ENCODE measurements around the gene PPIG.

PPIG gene

DNA sequence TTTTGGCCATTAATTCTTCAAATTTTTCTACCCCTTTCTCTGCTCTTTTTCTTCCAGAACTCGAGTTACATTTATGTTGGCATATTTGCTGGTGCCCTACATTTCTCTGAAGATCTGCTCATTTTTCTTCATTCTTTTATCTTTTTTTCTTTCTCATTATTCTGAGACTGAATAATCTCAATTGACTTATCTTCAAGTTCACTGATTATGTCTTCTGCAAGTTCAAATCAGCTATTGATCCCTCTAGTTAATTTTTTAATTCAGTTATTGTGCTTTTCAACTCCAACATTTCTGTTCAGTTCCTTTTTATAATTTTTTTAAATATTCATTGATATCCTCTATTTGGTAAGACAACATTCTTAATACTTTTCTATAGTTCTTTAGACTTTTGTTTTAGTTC, 106.8 kb downstream of the PPIG start:
- no peak overlapping the region for H3K27ac ChIP-seq
- TF ChIP-seq, protein P1, sequence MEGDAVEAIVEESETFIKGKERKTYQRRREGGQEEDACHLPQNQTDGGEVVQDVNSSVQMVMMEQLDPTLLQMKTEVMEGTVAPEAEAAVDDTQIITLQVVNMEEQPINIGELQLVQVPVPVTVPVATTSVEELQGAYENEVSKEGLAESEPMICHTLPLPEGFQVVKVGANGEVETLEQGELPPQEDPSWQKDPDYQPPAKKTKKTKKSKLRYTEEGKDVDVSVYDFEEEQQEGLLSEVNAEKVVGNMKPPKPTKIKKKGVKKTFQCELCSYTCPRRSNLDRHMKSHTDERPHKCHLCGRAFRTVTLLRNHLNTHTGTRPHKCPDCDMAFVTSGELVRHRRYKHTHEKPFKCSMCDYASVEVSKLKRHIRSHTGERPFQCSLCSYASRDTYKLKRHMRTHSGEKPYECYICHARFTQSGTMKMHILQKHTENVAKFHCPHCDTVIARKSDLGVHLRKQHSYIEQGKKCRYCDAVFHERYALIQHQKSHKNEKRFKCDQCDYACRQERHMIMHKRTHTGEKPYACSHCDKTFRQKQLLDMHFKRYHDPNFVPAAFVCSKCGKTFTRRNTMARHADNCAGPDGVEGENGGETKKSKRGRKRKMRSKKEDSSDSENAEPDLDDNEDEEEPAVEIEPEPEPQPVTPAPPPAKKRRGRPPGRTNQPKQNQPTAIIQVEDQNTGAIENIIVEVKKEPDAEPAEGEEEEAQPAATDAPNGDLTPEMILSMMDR (IDR thresholded peaks at IDR 0.05), result no peak
- no peak overlapping the region for H3K4me3 ChIP-seq
- DNase-seq (ENCODE audit: low spot score), result no peak

Measured in coronary artery (tissue), 2 donors.